ENCODE results near the gene SBNO2.

The SBNO2 gene

DNA sequence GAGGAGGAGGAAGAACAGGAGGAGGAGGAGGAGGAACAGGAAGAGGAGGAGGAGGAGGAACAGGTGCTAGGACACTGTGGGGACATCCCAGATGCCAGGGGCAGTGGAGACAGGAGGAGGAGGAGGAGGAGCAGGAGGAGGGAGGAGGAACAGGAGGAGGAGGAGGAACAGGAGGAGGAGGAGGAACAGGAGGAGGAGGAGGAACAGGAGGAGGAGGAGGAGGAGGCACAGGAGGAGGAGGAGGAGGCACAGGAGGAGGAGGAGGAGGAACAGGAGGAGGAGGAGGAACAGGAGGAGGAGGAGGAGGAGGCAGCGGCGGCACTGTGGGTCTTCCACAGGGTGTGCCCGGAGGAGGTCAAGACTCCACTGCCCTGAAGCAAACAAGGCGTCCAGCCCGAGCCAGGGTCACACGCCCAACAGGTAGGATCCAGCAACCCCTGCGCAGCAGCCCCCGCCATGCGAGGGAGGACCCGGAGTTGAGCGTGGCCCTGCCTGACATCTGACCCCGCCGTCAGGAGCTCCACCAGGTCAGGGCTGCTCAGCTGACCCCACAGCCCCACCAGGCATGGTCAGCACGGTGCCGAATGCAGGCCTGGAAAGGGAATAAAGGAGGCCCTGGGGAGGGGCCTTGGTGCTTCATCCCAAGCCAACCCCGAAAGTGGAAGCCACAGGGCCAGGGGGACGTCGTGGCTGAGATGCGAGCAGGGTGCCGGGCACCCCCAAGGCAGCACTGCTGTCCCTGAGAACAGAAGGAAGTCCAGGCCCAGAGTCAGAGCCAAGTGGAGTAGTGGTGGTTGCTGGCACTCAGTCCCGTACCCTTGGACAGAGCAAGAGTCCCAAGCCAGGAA is 9.2 kb downstream of the SBNO2 start (continued):
- TF ChIP-seq, protein P1, sequence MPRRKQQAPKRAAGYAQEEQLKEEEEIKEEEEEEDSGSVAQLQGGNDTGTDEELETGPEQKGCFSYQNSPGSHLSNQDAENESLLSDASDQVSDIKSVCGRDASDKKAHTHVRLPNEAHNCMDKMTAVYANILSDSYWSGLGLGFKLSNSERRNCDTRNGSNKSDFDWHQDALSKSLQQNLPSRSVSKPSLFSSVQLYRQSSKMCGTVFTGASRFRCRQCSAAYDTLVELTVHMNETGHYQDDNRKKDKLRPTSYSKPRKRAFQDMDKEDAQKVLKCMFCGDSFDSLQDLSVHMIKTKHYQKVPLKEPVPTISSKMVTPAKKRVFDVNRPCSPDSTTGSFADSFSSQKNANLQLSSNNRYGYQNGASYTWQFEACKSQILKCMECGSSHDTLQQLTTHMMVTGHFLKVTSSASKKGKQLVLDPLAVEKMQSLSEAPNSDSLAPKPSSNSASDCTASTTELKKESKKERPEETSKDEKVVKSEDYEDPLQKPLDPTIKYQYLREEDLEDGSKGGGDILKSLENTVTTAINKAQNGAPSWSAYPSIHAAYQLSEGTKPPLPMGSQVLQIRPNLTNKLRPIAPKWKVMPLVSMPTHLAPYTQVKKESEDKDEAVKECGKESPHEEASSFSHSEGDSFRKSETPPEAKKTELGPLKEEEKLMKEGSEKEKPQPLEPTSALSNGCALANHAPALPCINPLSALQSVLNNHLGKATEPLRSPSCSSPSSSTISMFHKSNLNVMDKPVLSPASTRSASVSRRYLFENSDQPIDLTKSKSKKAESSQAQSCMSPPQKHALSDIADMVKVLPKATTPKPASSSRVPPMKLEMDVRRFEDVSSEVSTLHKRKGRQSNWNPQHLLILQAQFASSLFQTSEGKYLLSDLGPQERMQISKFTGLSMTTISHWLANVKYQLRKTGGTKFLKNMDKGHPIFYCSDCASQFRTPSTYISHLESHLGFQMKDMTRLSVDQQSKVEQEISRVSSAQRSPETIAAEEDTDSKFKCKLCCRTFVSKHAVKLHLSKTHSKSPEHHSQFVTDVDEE (CRISPR knock-in tag; IDR thresholded peaks at IDR 0.05), result no peak
- TF ChIP-seq ZFP30 (CRISPR knock-in tag; IDR thresholded peaks at IDR 0.05) (no peak), SNAI2 (CRISPR knock-in tag; IDR thresholded peaks at IDR 0.05) (no peak), GLIS3 (CRISPR knock-in tag; IDR thresholded peaks at IDR 0.05) (no peak), ARNTL (CRISPR knock-in tag; IDR thresholded peaks at IDR 0.05; ENCODE audit: borderline replicate concordance, low read depth) (no peak), ISL1 (CRISPR knock-in tag; IDR thresholded peaks at IDR 0.05) (no peak), TCF4 (CRISPR knock-in tag; IDR thresholded peaks at IDR 0.05; ENCODE audit: borderline replicate concordance) (no peak), ZNF565 (CRISPR knock-in tag; conservative IDR thresholded peaks at IDR 0.05; ENCODE audit: low read depth) (no peak), ZC3H10 (CRISPR knock-in tag; IDR thresholded peaks at IDR 0.05) (no peak), RARB (CRISPR knock-in tag; IDR thresholded peaks at IDR 0.05) (no peak)

DNA sequence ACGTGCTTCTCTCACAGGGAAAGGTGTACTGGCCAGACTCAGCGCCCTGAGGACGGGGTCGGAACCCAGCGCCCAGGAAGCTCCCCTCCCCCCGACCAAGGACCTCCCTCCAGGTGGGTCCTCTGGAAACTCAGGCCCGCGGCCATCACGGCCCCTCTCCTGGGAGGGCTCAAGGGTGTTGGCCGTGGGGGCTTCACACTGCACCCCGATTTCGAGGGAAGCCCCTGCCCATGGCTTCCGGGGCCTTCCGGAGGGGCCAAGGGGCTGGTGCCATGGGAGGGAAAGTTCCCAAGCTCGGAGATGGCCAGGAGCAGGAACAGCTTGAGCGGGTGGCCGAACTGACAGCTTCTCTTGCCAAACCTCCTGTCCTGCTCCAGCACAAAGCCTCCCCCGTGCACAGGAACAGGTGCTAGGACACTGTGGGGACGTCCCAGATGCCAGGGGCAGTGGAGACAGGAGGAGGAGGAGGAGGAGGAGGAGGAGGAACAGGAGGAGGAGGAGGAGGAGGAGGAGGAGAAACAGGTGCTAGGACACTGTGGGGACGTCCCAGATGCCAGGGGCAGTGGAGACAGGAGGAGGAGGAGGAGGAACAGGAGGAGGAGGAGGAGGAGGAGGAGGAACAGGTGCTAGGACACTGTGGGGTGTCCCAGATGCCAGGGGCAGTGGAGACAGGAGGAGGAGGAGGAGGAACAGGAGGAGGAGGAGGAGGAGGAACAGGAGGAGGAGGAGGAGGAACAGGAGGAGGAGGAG is 10.0 kb downstream of the SBNO2 start:
- no peak for ATAC-seq
- TF ChIP-seq OSR1 (CRISPR knock-in tag; IDR thresholded peaks at IDR 0.05) (no peak), ZC3H10 (CRISPR knock-in tag; IDR thresholded peaks at IDR 0.05) (no peak), TCF4 (CRISPR knock-in tag; IDR thresholded peaks at IDR 0.05; ENCODE audit: borderline replicate concordance) (no peak), ISL1 (CRISPR knock-in tag; IDR thresholded peaks at IDR 0.05) (no peak)

DNA sequence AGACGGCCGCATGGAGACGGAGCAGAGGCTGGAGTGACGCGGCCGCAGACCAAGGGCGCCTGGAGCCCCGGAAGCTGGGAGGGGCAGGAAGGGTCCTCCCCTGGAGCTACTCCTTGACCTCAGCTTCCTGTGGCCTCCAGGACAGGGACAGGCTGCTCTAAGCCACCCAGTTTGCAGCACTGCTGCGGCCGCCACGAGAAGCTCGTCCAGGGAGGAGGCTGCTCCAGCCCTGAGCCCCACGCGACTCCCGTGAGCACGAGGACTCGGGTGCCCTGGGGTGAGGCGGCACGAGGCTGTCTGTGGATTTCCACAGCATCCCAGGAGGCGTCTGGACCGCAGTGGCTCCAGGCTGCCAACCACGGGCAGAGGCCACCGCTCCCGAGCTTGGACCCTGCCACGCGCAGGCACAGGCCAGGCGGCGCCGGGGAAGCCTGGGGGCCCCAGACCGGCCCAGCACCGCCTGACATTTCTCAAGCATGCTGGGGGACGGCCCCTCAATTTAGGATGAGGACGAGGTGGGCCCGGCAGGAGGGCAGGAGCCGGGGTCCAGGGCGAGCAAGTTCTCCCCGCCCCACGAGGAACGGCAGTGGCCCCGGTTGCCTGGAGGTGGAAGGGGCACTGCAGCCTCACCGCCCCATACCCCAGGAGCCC is 10.7 kb downstream of the SBNO2 start:
- ATAC-seq, result no peak

More for the DNA sequence above, 10.7 kb downstream of the SBNO2 start:
- no peak for TF ChIP-seq OSR1 (CRISPR knock-in tag; IDR thresholded peaks at IDR 0.05)
- TF ChIP-seq, protein P2, sequence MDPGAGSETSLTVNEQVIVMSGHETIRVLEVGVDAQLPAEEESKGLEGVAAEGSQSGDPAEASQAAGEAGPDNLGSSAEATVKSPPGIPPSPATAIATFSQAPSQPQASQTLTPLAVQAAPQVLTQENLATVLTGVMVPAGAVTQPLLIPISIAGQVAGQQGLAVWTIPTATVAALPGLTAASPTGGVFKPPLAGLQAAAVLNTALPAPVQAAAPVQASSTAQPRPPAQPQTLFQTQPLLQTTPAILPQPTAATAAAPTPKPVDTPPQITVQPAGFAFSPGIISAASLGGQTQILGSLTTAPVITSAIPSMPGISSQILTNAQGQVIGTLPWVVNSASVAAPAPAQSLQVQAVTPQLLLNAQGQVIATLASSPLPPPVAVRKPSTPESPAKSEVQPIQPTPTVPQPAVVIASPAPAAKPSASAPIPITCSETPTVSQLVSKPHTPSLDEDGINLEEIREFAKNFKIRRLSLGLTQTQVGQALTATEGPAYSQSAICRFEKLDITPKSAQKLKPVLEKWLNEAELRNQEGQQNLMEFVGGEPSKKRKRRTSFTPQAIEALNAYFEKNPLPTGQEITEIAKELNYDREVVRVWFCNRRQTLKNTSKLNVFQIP (CRISPR knock-in tag; IDR thresholded peaks at IDR 0.05; ENCODE audit: borderline replicate concordance, low read depth), result no peak
- no peak for TF ChIP-seq GLIS3 (CRISPR knock-in tag; IDR thresholded peaks at IDR 0.05)
- no peak for TF ChIP-seq ZNF8 (CRISPR knock-in tag; IDR thresholded peaks at IDR 0.05)
- TF ChIP-seq TCF4 (CRISPR knock-in tag; IDR thresholded peaks at IDR 0.05; ENCODE audit: borderline replicate concordance), result no peak
- TF ChIP-seq ISL1 (CRISPR knock-in tag; IDR thresholded peaks at IDR 0.05), result no peak
- TF ChIP-seq, protein P3, sequence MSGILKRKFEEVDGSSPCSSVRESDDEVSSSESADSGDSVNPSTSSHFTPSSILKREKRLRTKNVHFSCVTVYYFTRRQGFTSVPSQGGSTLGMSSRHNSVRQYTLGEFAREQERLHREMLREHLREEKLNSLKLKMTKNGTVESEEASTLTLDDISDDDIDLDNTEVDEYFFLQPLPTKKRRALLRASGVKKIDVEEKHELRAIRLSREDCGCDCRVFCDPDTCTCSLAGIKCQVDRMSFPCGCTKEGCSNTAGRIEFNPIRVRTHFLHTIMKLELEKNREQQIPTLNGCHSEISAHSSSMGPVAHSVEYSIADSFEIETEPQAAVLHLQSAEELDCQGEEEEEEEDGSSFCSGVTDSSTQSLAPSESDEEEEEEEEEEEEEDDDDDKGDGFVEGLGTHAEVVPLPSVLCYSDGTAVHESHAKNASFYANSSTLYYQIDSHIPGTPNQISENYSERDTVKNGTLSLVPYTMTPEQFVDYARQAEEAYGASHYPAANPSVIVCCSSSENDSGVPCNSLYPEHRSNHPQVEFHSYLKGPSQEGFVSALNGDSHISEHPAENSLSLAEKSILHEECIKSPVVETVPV (CRISPR knock-in tag; IDR thresholded peaks at IDR 0.05), result no peak
- no peak for TF ChIP-seq ARNTL (CRISPR knock-in tag; IDR thresholded peaks at IDR 0.05; ENCODE audit: borderline replicate concordance, low read depth)
- no peak for TF ChIP-seq ZNF70 (CRISPR knock-in tag; IDR thresholded peaks at IDR 0.05)
- TF ChIP-seq, protein P4, sequence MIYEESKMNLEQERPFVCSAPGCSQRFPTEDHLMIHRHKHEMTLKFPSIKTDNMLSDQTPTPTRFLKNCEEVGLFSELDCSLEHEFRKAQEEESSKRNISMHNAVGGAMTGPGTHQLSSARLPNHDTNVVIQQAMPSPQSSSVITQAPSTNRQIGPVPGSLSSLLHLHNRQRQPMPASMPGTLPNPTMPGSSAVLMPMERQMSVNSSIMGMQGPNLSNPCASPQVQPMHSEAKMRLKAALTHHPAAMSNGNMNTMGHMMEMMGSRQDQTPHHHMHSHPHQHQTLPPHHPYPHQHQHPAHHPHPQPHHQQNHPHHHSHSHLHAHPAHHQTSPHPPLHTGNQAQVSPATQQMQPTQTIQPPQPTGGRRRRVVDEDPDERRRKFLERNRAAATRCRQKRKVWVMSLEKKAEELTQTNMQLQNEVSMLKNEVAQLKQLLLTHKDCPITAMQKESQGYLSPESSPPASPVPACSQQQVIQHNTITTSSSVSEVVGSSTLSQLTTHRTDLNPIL (CRISPR knock-in tag; IDR thresholded peaks at IDR 0.05; ENCODE audit: low read depth), result no peak
- no peak for TF ChIP-seq CSDC2 (CRISPR knock-in tag; IDR thresholded peaks at IDR 0.05)
- TF ChIP-seq, protein P5, sequence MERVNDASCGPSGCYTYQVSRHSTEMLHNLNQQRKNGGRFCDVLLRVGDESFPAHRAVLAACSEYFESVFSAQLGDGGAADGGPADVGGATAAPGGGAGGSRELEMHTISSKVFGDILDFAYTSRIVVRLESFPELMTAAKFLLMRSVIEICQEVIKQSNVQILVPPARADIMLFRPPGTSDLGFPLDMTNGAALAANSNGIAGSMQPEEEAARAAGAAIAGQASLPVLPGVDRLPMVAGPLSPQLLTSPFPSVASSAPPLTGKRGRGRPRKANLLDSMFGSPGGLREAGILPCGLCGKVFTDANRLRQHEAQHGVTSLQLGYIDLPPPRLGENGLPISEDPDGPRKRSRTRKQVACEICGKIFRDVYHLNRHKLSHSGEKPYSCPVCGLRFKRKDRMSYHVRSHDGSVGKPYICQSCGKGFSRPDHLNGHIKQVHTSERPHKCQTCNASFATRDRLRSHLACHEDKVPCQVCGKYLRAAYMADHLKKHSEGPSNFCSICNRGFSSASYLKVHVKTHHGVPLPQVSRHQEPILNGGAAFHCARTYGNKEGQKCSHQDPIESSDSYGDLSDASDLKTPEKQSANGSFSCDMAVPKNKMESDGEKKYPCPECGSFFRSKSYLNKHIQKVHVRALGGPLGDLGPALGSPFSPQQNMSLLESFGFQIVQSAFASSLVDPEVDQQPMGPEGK (CRISPR knock-in tag; IDR thresholded peaks at IDR 0.05; ENCODE audit: borderline replicate concordance), result no peak
- TF ChIP-seq ZFP3 (CRISPR knock-in tag; IDR thresholded peaks at IDR 0.05), result no peak
- no peak for TF ChIP-seq SNAI2 (CRISPR knock-in tag; IDR thresholded peaks at IDR 0.05)
- TF ChIP-seq ZNF565 (CRISPR knock-in tag; conservative IDR thresholded peaks at IDR 0.05; ENCODE audit: low read depth), result no peak
